GM21515 (cell line): ENCODE measurements around the gene EIF5.
A peak's percentile ranks its signal among the peaks of the same experiment; 100 is the strongest.
"Not testable (repeated sequence)": the region's sequence is repeated elsewhere in the genome, so short reads cannot be mapped to it uniquely, and the experiment has no call there.

ENCODE experiments used
- ATAC-seq: cut with Tn5 transposase; IDR thresholded peaks from one replicate; pipeline ENCODE4 v1.9.1; 2021; ENCODE audit not compliant: unreplicated experiment

The EIF5 gene

DNA sequence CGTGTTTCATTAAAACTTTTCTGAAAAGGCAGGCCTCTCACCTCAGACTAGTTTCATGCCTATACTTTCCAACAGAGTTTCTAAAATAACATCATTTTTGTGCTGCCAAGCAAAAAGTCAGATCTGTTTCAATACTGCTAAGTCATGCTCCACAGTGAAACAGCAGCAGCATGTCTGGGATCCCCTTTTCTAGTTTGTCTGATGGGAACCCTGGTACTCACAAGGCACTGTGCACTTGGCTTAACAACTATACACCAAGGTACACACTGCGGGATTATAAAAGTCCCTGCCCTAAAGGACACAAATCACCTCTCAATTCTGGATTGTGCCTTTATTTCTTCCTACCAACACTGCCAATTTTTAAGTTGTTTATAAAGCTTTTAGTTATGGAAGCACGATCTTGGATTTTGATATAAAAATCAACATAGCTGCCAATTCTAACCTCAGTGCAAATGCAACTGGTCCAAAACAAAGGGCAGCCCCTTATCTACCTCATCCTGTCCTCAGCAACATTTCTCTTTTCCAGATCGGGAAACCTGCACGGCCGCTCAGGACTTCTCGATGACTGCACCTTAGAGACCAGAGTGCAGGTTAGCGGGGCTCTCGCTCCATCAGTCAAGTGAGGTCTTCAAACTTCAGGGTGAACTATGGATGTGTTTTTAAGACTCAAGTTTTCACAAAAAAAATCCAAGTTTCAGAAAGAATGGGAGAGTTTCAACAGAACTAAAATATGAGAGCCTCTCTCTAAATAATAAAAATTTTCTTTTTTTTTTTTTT, 1.7 kb upstream of the EIF5 start:
- ATAC-seq, result no peak

GRCh38 chr14:103334644-103335622, 896 bp downstream of the EIF5 start:
- ATAC-seq, result peak; percentile 14

DNA sequence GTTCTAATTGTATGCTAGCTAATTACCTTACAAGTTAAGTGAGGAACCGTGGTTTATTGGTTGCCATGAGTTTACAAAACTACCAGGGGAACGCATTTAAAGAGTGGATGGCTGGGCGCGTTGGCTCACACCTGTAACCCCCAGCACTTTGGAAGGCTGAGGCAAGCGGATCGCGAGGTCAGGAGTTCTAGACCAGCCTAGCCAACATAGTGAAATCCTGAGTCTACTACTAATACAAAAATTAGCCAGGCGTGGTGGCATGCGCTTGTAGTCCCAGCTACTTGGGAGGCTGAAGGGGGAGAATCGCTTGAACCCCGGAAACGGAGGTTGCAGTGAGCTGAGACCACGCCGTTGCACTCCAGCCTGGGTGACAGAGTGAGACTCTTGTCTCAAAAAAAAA, 2.2 kb downstream of the EIF5 start:
- no peak for ATAC-seq

DNA sequence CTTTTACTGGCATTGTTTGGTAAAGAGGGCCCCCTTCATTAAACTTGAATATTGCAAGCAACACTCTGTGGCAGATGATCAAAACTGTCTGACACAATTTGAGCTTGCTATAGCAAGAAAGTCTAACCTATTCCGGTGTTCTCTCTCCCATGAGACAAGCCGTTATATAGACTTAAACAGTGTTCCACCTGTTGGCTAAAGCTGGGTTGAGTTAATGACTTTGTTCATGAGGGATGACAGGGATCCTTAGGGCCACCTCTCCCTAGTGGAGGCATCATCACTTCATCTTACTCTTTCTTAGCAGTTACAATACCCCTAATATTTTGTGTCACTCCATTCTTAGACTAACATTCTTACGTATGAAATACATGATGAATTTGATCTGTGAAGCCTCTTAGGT, 3.8 kb downstream of the EIF5 start:
- no peak for ATAC-seq

DNA sequence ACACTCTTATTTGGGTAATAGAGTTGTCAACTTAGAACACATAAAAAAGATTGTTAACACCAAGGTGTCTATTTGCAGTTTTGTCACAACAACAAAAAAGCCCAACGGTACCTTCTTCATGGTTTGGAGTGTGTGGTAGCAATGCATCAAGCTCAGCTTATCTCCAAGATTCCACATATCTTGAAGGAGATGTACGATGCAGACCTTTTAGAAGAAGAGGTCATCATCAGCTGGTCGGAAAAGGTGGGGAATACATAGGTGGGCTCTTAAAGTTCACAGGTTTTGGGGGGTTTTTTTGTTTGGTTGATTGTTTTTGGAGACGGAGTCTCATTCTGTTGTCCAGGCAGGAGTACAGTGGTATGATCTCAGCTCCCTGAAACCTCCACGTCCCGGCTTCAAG, 5.5 kb downstream of the EIF5 start:
- no peak for ATAC-seq

- ATAC-seq, result no peak
Observed at GRCh38 chr14:103340480-103341212, 6.6 kb downstream of the EIF5 start.

DNA sequence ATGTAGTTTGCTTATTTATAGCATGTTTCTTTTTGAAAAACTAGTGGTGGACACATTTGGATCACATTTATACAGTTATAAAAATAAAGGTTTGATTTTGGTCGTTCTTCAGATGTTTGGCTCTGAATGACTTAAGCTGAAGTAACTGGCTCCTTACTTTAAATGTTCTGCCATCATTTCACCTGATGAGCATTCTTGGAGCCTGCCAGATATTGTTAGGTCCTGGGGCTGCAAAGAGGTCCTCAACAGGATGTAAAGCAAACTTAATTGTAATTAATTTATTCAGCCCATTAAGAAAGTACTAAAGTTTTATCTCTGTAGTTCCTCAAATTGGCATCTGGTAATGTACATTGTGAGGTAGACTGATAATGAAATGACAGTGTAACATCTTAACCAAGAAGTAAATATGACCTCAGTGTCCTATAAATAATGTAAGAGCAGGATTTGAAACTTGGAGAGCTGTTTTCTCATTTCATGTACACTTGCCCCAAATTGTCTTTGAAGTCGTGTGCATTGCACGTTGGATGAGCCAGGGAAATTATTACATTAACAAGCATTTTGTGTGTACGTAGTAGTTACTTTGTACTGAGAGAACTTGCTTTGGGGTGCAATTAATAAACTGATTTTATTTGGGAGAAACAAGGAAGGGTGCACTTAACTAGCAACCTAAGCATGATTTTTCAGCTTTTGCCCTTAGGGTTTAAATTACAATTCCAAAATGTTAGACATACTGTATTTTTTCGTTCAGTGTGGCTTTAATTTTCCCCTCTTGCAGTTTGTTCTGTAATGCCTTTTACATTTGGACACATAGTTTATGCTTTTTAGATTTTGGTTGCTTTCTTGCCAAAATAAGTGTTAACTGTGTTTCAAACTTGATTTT, 7.5 kb downstream of the EIF5 start:
- ATAC-seq, result no peak

GRCh38 chr14:103343164-103343879, 9.3 kb downstream of the EIF5 start:
- ATAC-seq, result no peak

DNA sequence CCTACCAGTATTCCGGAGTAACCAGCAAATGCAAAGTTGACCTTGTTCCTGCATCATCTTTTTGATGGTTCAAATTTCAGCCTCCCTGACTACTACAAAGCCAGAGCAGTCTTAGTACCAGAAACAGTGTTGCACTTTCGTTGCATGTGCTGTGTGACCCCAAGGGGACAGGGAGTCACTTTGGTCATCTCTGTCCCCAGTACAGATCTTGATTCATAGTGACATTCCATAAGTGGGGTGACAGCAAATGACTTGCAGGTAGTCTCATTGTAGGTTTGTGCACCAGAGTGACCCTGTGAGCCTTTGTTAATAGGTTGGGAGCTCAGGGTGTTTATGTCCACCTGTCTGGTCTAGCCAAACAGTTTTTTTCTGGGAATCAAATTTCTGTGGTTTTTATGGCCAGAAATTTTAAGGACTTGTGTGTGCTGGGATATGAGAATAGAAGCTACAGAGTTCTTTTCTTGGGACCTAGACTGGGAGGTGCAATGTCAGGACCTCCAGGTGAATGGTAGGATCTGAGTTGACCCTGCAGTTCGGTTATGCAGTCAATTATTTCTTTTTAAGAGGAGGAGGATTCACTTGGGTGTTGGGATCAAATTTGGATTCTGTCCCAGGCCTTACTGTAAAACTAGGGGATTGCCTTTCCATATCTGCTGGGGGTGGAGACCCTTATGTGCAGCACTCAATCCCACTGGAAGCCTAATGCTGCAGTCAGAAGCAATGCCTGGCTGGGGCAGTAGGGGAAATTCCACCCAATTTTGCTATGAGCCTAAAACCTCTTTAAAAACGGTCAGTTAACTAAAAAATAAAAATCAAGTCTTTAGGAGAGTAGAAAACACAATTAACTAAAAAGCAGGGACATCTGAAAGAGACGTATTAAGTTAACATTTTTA, 10.1 kb downstream of the EIF5 start:
- ATAC-seq, result no peak

DNA sequence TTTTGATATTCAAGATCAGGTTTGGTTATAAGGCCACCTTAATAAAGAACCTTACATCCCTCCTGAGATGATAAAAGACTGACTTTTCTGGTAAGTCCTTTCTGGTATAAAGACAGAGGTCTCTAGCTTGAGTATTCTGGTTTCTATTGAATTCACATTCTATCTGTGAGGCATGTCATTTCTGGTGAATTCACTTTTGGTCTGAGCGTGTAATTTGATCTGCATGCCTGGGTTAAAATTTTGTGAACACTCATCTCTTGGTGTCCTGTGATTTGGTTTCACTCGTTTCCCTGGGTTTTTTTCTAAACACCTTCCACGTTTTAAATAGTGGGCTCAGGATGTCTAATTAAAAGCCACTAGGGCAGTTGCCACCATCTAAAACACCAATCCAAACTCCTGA, 12.2 kb downstream of the EIF5 start:
- ATAC-seq, result no peak

DNA sequence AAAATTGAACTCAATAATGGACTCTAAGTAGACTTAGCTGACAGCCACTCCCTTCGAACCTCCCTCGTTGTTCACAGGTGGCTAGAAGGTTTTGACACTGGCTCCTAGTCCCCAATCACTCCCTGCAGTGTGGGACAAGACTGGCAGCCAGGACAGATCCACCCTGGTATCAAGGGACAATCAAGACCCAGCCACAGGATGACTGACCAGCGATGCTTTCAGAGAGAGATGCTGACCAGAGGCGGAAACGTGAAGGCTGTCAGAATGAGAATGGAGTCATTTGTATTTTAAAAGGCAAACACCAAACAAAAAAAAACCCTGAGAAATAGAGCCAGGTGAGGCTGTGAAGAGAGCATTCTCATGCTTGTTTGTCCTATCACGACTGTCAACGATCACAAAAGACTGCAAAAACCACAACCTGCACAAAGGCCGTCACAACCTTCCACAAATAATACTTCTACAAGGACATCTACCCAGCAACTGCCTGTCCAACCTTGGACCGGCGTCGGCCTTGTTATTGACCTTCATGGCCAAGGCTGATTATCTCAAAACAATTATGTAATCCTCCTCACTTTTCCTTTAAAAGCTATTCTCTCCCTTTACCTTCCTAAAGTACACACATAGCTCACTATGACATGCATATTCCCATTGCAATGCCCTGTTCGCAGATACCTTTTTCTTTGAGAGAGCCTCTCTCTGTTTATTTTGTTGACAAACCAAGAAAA, 13.2 kb downstream of the EIF5 start:
- no peak for ATAC-seq

DNA sequence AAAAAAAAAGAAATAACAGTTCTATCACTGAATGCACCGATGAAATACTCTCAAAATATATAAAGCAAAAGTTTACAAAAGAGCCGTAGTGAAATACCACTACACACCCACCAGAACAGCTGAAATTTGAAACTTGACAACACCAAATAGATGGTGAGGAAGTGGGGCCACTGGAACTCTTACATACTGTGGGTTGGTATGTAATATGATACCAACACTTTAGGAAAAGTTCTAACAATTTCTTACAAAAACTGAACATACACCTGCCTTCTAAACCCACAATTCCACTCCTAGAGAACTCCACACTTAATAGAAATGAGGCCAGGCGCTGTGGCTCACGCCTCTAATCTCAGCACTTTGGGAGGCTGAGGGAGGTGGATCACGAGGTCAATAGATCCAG, 14.1 kb downstream of the EIF5 start:
- no peak for ATAC-seq

DNA sequence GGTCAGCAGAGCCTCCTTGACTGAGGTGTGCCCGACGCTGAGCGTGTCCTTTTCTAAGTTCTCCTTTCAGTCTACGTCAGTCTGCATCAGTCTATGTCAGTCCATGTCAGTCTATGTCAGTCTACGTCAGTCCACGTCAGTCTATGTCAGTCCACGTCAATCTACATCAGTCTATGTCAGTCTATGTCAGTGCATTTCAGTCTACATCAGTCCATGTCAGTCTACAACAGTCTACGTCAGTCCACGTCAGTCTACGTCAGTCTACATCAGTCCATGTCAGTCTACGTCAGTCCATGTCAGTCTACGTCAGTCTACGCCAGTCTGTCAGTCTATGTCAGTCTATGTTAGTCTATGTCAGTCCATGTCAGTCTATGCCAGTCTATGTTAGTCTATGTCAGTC, 15.9 kb downstream of the EIF5 start:
- no peak for ATAC-seq

DNA sequence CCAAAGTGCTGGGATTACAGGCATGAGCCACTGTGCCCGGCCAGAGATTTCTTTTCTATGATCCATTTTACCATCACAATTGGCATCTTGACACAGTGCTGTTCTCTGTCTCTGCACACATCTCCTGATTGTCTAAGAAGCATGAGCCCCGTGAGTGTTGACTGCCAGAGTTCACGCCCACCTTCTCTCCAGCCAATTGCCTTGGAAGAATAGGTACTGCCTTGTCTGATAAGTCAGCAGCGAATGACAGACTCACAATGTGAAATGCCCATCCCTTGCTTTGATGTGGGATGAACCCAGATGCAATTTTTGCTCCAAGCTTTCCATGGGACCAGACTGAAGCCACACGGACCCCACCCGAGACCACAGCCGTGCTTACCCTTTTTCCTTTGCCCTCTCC, 19.3 kb downstream of the EIF5 start:
- ATAC-seq, result no peak

- ATAC-seq, result no peak
Observed at GRCh38 chr14:103354141-103354540, 20.1 kb downstream of the EIF5 start.

DNA sequence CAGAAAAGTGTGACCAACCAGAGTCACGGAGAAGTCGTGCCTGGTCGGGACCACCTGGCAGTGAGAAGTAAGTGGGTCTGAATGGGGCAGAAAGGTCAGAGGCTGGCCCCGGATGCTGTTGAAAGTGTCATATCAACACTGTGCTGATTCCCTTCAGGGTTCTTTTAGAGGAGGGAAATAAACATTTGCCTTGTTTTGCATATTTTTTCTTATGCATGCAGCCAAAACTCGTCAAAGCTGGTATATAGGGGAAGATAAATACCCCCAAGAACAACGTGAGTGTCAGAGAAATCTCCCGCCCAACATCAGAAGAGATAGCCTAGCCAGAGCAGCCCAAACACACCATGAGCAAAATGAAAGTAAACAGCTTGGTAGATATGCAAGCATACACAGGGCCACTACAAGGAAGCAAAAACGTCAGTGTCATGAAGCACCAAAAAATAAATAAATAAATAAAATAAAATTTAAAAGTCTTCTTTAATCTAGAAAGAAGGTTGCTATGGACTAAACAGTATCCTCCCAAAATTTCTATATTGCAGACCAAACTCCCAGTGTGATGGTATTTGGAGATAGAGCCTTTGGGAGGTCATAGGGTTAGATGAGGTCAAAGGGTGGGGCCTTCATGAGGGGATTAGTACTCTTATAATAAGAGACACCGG, 22.1 kb downstream of the EIF5 start:
- ATAC-seq, result no peak

DNA sequence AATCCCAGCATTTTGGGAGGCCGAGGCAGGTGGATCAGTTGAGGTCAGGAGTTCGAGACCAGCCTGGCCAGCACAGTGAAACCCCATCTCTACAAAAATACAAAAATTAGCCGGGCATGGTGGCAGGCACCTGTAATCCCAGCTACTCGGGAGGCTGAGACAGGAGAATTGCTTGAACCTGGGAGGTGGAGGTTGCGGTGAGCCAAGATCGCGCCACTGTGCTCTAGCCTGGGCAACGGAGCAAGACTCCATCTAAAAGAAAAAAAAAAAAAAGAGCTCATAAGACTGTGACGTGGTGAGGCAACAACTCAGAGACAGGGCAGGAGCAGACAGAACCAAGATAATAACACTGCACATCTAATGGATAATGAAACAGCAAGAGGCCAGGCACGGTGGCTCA, 23.5 kb downstream of the EIF5 start:
- ATAC-seq, result not testable (repeated sequence)

- no peak for ATAC-seq
Observed at GRCh38 chr14:103360548-103360947, 26.5 kb downstream of the EIF5 start.
